22Rv1 (cell line): ENCODE data around the gene CST9.

Experiments used
- ZFX ChIP-seq: fragments of 450-650 bp; IDR thresholded peaks from 2 replicates; pipeline ENCODE4 v1.6.1; 2017; ENCODE audit warnings: antibody characterized with exemption, borderline replicate concordance
- TF ChIP-seq, protein P1 (sequence below): fragments of 450-650 bp; IDR thresholded peaks from 2 replicates; pipeline ENCODE4 v1.5.1; 2017; ENCODE audit warnings: mild to moderate bottlenecking

DNA sequence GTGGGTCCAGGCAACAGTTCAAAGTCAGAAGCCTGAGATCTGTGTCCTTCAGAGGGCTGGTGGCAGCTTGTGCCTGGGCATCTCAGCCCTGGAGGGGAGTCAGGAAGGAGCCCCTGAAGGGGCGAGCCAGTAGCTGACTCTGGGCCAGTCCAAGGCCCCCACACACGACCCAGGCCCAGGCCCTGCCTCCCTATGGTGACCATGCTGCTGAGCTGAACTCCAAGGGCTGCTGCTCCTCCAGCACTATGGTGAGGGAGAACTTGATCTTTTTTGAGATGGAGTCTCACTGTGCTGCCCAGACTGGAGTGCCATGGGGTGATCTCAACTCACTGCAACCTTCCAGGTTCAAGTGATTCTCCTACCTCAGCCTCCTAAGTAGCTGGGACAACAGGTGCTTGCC lies 47.2 kb upstream of the CST9 start:
- TF ChIP-seq, protein P1, sequence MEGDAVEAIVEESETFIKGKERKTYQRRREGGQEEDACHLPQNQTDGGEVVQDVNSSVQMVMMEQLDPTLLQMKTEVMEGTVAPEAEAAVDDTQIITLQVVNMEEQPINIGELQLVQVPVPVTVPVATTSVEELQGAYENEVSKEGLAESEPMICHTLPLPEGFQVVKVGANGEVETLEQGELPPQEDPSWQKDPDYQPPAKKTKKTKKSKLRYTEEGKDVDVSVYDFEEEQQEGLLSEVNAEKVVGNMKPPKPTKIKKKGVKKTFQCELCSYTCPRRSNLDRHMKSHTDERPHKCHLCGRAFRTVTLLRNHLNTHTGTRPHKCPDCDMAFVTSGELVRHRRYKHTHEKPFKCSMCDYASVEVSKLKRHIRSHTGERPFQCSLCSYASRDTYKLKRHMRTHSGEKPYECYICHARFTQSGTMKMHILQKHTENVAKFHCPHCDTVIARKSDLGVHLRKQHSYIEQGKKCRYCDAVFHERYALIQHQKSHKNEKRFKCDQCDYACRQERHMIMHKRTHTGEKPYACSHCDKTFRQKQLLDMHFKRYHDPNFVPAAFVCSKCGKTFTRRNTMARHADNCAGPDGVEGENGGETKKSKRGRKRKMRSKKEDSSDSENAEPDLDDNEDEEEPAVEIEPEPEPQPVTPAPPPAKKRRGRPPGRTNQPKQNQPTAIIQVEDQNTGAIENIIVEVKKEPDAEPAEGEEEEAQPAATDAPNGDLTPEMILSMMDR = no peak
- no peak for TF ChIP-seq ZFX
